Testis (tissue), 3 donors: Measurements from ENCODE around the gene BAD. TPM values are rescaled to one million over a fixed set of nuclear protein-coding genes. Genes with fewer than 3 reads are reported as not detected.

ENCODE experiments used
- DNase-seq: peaks from one replicate; pipeline ENCODE4 v3.0.0-alpha.2; 2019
- H3K27ac ChIP-seq, 2 donors: fragments of 200-600 bp; sonication (generic); one replicate each; pipeline ENCODE4 v1.5.1; 2019
- H3K27me3 ChIP-seq: fragments of 200-600 bp; sonication (generic); one replicate; pipeline ENCODE4 v1.5.1; 2019
- H3K36me3 ChIP-seq: fragments of 200-600 bp; sonication (generic); one replicate; pipeline ENCODE4 v1.5.1; 2017; ENCODE audit warnings: low read depth; ENCODE audit errors: missing control alignments
- H3K4me1 ChIP-seq: fragments of 200-600 bp; sonication (generic); one replicate; pipeline ENCODE4 v1.5.1; 2019
- H3K4me3 ChIP-seq, 2 donors: fragments of 200-600 bp; sonication (generic); one replicate each; pipeline ENCODE4 v1.5.1; 2017 to 2019
- H3K9me3 ChIP-seq: fragments of 200-600 bp; sonication (generic); one replicate; pipeline ENCODE4 v1.5.1; 2017
- CTCF ChIP-seq, 3 experiments: fragments of 450-650 bp in 2 of 3; fragments of 200-600 bp in 1 of 3; sonication (generic) in 1 of 3; IDR thresholded peaks; one replicate each; pipeline ENCODE4 v1.5.1; 2016 to 2019; ENCODE audit warnings: antibody characterized with exemption in 3 of 3, mild to moderate bottlenecking in 2 of 3, moderate library complexity in 1 of 3
- POLR2A ChIP-seq: fragments of 450-650 bp; IDR thresholded peaks from one replicate; pipeline ENCODE4 v1.6.1; 2017; ENCODE audit warnings: antibody characterized with exemption, mild to moderate bottlenecking, moderate library complexity
- WGBS, 2 donors: methylation state at CpG; one replicate each; pipeline ENCODE4 v1.1.5; 2018; 5-methylcytosine and 5-hydroxymethylcytosine counted together
- intact Hi-C: fragments of 100-400 bp; cut with DNase I; formaldehyde crosslinking; loops from one replicate; pipeline ENCODE4 v1.15.1; 2023; ENCODE audit warnings: low total_unique reads
- polyA plus RNA-seq: library from polyadenylated mRNA; stranded (reverse); fragments of 350-450 nt; fragmentation: Illumina TruSeq; extraction: RNeasy Lipid Tissue Mini Kit (QIAGEN cat#74804); gene quantifications from one replicate; pipeline ENCODE4 v1.2.3, GENCODE V29; 2014; ENCODE audit warnings: low read depth, low replicate concordance; ENCODE audit not compliant: insufficient read depth
- total RNA-seq, 2 donors: library from RNA; depleted of rRNA; stranded (reverse); fragments of >200 nt; gene quantifications; one replicate each; pipeline ENCODE4 v1.2.3, GENCODE V29; 2016

BAD gene
- total and polyA plus RNA-seq, 3 donors from 2014 or later = 85.2 to 110 (median 88.7) TPM

- no peaks in the 10 kb centered on the region for H3K4me1 ChIP-seq
- TF ChIP-seq CTCF (IDR thresholded peaks at IDR 0.05) (no peak), POLR2A (no peak)
- no peaks in the 10 kb centered on the region for H3K9me3 ChIP-seq
- H3K27ac ChIP-seq = no peak overlapping the region
- no peak overlapping the region for H3K4me3 ChIP-seq
- 88 to 90% methylated on average over 23 to 24 of the region's 24 CpGs for WGBS, 2 donors
- no peak for DNase-seq
- intact Hi-C loops = no loop called here
- no peaks in the 10 kb centered on the region for H3K27me3 ChIP-seq
- no peaks in the 10 kb centered on the region for H3K36me3 ChIP-seq
Observed at GRCh38 chr11:64258356-64258755, 26.1 kb downstream of the BAD start.

DNA sequence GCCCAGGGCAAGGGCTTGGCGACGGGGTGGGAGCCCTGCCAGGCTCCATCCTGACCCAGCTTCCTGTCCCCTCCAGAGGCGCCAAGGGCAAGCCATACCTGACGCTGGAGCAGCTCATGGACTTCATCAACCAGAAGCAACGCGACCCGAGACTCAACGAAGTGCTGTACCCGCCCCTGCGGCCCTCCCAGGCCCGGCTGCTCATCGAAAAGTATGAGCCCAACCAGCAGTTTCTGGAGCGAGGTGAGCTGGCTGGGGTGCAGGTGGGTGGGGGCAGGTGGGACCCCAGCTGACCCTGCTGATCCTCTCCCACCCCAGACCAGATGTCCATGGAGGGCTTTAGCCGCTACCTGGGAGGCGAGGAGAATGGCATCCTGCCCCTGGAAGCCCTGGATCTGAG is 28.2 kb downstream of the BAD start:
- intact Hi-C loops = no loop called here
- Histone ChIP-seq H3K4me1 (peaks cover 12% of the 10 kb centered on the region), H3K27me3 (no peaks in the 10 kb centered on the region), H3K36me3 (no peaks in the 10 kb centered on the region), H3K4me3 (no peak overlapping the region), H3K27ac (no peak overlapping the region), H3K9me3 (no peaks in the 10 kb centered on the region)
- DNase-seq = no peak
- TF ChIP-seq CTCF (IDR thresholded peaks at IDR 0.05) = no peak
- no peak for TF ChIP-seq POLR2A
- 89% methylated on average over 15 of the region's 15 CpGs; no CpG with 5 or more reads in 1 of the 2 donors for WGBS, 2 donors

- no peaks in the 10 kb centered on the region for H3K9me3 ChIP-seq
- peaks cover 19% of the 10 kb centered on the region for H3K4me1 ChIP-seq
- TF ChIP-seq CTCF (IDR thresholded peaks at IDR 0.05) = no peak
- no peak for TF ChIP-seq POLR2A
- H3K4me3 ChIP-seq = no peak overlapping the region
- no peaks in the 10 kb centered on the region for H3K27me3 ChIP-seq
- DNase-seq = no peak
- intact Hi-C loops = no loop called here
- WGBS, 2 donors = 91 to 96% methylated on average over 9 to 35 of the region's 35 CpGs
- H3K27ac ChIP-seq = no peak overlapping the region
- no peaks in the 10 kb centered on the region for H3K36me3 ChIP-seq
Observed at GRCh38 chr11:64255135-64256128, 29.0 kb downstream of the BAD start.

DNA sequence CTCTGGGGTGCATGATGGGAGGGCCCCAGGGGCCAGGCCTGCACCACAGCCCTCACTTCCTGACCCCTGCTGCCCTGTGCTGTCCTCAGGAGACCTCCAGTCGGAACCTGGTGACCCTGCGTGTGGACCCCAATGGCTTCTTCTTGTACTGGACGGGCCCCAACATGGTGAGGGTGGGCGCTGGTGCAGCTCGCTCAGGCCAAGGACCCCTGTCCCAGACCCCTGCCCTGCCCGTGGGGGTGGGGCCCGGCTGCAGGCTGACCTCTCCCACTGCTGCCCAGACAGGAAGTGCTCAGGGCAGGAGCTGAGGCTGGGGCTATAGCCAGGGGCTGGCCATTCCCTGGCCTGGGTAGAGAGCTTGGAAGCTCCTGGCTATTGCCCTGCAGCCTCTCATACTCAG is 30.1 kb downstream of the BAD start:
- WGBS, 2 donors = 90% methylated on average over 7 of the region's 7 CpGs; no CpG with 5 or more reads in 1 of the 2 donors
- peaks cover 22% of the 10 kb centered on the region for H3K4me1 ChIP-seq
- no peak for DNase-seq
- no peak for TF ChIP-seq POLR2A
- TF ChIP-seq CTCF (IDR thresholded peaks at IDR 0.05) = no peak
- no peak overlapping the region for H3K4me3 ChIP-seq
- H3K9me3 ChIP-seq = no peaks in the 10 kb centered on the region
- H3K36me3 ChIP-seq = no peaks in the 10 kb centered on the region
- H3K27me3 ChIP-seq = no peaks in the 10 kb centered on the region
- no peak overlapping the region for H3K27ac ChIP-seq
- intact Hi-C loops = no loop called here
